ENCODE results near the gene WRAP73.
"Not testable (repeated sequence)": the region's sequence is repeated elsewhere in the genome, so short reads cannot be mapped to it uniquely, and the experiment has no call there.

WRAP73 gene

DNA sequence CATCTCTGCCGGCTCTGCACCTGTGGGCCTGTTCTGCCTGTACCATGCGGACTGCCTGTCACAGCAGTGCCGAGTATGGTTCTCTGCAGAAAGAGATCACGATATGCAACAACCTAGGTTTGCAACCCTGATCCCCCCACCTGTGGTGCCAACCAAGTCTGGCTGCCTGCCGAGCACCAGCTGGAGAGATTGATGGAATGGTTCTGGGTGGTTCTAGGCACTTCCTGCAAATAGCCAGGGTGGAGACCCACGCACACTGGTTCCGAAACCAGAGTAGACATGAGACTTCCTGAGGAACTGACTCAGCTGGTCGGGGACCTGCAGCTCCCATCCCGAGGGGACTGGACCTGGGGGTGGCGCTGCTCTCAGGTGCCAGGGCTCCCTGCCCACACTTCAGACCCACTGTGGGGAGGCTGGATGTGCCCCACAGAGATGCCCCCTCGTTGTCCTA, 19.7 kb downstream of the WRAP73 start:
- no peak for DNase-seq (ENCODE audit: low spot score)

DNA sequence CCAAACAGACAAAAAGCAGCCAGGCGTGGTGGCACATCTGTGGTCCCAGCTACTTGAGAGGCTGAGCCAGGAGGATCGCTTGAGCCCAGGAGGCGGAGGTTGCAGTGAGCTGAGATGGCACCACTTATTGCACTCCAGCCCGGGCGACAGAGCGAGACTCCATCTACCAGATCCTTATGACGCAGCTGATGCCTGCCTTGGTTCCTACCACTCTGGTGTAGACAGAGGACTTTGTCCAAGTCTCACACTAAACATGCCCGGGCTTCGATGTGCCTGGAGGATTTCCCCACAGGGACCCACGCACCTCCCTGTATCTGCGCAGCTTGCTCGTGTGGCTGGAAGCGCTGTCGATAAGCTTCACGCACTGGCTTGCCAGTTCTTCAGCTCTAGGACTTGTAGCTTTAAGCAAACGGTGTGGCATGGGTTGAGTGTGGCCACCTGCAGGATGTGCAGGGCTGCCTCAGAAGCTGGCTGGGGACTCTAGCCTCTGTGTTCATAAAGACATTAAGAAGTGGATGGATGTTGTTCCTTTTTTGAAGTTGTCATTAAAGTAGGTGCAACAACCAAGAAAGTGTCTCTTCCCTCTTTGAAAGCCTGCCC, 20.2 kb downstream of the WRAP73 start:
- DNase-seq (ENCODE audit: low spot score) = no peak

DNA sequence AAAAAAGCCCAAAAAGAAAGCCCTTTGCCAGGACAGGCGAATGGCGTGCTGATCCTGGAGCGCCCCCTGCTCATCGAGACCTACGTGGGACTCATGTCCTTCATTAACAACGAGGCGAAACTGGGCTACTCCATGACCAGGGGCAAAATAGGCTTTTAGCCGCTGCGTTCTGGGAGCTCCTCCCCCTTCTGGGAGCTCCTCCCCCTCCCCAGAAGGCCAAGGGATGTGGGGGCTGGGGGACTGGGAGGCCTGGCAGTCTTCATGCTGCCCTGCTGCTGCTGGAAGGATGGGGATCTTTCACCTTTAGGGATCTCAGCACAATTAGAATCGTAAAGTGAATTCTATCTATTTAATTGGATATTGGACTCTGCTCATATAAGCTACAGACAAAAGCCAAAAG, 21.5 kb downstream of the WRAP73 start:
- no peak for DNase-seq (ENCODE audit: low spot score)

DNA sequence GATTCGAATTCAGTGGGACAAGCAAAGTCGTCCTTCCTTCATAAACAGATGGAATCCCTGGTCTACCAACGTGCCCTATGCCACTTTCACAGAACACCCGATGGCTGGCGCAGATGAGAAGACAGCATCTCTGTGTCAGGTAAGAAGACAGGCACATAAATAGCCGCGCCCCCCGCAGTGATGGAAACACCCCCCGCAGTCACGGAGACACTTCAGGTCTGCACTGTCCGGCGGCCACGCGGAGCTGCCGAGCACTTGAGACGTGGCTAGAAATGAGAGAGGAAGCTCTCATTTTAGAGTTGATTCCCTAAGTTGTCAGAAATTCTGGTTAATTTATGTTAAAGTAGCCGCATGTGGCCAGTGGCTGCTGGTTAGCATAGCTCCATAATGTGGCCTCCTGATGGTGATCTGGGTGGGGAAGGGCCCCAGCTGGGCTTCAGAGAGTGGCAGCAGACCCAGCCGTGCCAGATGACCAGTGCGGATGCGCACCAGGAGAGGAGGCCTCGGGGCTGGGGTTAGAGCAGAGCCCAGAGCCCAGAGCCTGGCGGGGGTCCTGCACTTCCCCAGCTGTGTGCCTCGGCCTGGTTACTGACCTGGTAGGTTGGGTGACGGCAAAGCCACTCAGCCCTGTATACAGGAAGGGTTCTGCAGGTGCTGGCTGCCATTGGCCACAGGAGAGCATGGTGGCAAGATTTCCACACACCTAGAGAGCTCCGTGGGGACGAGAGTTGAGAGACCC, 22.2 kb downstream of the WRAP73 start:
- no peak for DNase-seq (ENCODE audit: low spot score)

DNA sequence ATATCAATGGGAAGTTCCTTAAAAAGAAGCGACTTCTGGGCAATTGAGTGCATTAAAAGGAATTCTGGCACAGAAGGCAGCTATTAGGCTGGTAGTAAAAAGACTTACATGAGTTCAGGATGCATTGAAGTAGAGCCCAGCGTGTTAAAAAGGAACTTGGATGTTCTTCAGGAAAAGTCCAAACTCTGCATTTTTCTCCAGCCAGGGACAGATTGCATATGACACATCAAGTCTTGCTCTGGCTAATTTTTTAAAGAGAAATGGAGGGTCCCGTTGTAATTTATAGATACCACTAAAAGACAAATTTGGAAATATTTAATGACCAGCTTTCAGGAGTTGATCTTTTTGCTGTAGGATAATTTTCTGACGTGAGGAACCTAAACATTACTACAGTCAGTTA, 23.9 kb downstream of the WRAP73 start:
- no peak for DNase-seq (ENCODE audit: low spot score)

DNA sequence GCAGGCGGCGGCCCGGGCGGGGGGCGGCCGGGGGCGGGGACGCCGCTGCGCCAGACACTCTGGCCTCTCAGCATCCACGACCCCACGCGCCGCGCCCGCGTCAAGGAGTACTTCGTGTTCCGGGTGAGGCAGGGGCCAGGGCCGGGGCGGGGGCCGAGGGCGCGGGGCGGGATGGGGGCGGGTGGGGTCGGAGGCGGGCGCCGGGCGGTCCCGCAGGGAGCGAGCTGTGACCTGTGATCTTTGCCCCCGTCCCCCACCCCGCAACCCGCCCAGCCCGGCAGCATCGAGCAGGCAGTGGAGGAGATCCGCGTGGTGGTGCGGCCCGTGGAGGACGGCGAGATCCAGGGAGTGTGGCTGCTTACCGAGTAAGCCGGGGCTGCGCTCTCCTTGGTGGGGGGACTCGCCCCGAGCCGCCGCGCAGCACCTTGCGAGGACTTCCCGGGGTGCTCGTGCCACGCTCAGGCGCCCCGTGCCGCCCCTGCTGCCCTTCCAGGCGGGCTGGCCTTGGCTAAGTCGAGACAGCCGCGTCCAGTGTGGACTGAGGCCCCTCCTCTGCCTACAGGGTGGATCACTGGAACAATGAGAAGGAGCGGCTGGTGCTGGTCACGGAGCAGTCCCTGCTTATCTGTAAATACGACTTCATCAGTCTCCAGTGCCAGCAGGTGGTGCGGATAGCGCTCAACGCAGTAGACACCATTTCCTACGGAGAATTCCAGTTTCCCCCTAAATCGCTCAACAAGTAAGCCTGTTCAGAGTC, 24.6 kb downstream of the WRAP73 start:
- peak; percentile 26 for DNase-seq (ENCODE audit: low spot score)

DNA sequence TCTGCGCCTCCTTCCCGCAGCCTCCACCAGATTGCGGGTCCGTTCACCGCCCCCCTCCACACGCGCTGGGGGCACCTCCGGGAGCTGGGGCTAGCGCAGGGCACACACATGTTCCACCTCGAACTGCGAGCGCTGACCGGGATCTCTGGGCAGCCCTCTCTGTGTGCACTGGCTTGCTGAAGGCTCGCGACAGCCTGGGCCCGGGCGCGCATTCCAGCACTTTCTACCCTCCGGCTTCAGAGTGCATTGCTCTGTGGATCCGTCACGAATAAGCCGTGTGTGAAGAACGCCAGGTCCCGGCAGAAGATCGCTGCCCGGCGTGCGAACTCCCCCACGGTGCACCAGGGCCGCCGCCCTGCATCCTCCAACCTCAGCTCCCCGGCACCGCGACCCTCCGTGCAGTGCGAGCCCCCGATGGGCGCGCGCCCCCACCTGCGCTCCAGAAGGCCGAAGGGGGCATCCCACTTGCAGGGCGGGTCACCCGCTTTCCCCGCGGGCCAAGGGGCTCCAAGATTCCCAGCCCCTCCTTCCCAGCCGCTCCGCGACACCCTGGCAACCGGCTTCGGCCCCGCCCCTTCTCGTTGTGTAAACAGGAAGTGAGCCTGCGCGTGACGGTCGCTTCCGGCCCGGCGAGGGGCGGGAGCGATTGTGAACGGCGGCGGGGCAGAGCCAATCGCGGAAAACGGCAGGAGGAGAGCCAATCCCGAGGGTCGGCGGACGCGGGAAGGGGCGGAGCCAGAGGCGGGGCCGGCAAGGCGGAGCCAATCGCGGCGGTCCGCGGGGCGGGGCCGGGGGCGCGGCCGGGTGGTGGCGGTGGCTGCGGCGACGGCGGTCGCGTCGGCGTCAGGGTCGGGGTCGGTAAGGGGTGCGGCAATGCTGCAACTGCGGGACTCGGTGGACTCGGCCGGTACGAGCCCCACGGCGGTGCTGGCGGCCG, 25.4 kb downstream of the WRAP73 start, which contains the start of gene TPRG1L:
TSS of gene TPRG1L (plus strand) at position 816 of the 937 bp plus-strand sequence. CDS start at position 874, 58 bp downstream.
- peak; percentile 94 for DNase-seq (ENCODE audit: low spot score)

DNA sequence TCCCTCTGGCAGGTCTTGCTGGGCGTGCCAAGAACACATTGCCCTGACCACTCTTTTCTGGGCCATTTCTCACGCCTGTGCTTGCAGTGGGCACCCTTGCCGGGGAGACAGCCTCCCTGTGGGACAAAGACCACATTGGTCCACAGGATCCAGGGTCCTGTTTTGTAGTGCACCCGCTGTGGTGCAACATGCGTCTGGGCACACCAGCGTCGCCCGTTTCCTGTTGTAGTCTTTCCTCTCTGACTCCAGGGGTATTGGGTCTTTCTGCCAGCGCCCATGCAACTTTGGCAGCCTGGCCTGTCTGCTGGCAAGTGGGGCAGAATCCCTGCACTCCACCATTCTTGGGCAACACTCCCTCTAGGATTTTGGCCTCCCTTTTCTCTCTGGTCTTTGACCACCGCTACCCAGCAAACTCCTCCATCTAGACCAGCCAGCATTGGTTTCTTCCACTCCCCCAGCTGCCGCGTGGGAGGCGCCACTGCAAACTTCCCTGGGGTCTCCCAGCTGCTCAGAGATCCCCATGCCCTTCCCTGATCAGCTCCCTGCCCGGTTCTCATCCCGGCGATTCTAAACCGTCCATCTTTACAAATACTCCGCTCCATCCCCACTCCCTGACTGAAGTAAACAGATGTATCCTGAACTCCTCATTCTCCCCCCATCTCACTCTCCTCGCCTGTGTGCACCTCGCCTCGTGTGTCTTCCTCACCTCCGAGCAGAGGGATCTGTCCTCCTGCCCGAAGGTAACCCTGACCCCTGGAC, 26.3 kb downstream of the WRAP73 start:
- DNase-seq (ENCODE audit: low spot score) = no peak

DNA sequence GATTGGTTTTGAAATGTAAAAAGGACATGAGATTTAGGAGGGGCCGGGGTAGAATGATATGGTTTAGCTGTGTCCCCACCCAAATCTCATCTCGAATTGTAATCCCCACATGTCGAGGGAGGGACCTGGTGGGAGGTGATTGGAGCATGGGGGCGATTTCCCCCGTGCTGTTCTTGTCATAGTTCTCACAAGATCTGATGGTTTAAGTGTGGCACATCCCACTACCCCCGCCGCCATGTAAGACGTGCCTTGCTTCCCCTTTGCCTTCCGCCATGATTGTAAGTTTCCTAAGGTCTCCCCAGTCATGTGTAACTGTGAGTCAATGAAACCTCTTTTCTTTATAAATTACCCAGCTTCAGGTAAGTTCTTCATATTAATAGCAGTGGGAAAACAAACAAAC, 27.8 kb downstream of the WRAP73 start:
- not testable (repeated sequence) for DNase-seq (ENCODE audit: low spot score)

DNA sequence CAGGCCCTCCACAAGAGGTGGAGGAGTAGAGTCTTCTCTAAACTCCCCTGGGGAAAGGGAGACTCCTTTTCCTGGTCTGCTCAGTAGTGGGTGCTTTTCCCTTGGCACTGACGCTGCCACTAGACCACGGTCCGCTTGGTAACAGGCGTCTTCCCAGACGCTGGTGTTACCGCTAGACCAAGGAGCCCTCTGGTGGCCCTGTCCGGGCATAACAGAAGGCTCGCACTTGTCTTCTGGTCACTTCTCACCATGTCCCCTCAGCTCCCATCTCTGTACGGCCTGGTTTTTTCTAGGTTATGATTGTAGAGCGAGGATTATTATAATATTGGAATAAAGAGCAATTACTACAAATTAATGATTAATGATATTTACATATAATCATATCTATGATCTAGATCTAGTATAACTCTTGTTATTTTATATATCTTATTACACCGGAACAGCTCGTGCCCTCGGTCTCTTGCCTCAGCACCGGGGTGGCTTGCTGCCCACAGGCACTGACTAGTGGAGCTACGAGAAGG, 28.7 kb downstream of the WRAP73 start:
- peak; percentile 23 for DNase-seq (ENCODE audit: low spot score)

DNA sequence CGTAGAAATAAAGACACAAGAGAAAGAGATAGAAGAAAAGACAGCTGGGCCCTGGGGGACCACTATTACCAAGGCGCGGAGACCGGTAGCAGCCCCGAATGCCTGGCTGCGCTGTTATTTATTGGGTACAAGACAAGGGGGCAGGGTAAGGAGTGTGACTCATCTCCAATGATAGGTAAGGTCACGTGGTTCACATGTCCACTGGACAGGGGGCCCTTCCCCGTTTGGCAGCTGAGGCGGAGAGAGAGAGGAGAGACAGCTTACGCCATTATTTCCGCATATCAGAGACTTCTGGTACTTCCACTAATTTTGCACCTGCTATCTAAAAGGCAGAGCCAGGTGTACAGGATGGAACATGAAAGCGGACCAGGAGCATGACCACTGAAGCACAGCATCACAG, 29.2 kb downstream of the WRAP73 start:
- DNase-seq (ENCODE audit: low spot score) = no peak

DNA sequence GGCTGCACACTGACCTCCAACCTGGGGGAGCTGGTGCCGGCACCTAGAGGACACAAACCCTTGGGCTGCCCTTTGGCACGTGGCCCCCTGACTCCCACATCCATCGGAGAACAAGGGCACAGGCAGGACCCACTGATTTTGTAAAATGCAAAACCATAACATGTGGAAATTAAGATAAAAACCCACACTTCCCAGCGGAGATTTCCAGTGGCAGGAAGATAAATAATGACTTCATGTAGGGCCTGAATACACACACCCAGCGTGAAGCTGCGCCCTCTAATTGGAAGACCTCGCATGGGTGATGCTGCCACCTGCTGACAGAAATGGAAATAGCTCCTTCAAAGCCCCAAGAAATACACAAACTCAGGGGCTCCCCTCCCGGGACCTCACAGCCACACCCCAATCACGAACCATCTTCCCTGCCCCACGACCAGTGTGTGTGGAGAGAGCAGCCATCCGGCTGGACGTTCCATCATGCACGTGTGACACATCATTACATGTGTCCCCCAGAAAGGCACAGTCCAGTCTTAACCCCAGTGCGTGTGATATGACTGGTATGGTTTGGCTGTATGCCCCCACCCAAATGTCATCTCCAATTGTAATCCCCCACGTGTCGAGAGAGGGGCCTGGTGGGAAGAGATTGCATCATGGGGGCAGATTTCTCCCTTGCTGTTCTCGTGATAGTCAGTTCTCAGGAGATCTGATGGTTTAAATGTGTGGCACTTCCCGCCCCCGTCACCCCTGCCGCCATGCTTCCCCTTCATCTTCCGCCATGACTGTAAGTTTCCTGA, 30.8 kb downstream of the WRAP73 start:
- DNase-seq (ENCODE audit: low spot score) = peak; percentile 66

DNA sequence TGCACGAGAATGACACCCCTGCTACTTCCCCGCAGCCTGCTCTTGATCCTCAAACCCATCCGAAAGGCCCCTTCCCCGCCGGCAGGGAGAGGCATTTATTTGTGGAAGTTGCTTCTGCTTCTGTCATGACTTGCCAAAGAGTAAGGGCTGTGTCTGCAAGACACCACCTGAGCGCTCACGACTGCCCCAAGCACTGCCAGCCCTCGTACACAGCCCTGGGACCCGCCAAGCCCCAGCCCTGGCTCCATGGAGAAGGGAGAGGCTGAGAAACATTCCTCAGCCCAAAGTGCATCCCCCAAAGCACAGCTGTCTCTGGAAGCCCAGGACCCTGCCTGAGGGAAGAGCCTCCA, 31.4 kb downstream of the WRAP73 start:
- DNase-seq (ENCODE audit: low spot score) = no peak

DNA sequence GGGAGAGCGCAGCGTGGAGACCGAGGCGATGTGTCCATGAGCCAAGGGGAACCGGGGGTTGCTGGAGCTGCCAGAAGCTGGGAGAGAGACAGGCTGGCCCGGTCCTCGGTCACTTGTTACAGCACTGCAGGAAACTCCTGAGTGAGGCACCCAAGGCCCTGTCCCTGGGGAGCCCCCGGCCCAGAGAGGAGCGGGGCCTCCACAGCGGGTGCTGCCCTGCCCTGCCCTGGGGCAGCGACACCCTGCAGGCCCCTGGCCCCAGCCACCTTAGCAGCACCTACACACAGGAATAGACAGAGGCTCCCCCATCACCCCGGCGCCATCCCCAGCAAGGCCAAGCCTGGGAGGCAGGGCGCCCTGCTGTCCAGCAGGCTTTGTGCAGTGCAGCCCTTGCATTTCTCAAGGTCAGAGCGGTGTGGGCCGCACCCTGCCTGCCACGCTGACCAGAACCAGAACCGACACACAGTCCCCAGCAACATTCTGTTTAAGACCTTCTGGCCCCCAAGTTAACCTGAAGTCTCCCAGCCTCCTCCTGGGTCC, 32.0 kb downstream of the WRAP73 start:
- DNase-seq (ENCODE audit: low spot score) = no peak

DNA sequence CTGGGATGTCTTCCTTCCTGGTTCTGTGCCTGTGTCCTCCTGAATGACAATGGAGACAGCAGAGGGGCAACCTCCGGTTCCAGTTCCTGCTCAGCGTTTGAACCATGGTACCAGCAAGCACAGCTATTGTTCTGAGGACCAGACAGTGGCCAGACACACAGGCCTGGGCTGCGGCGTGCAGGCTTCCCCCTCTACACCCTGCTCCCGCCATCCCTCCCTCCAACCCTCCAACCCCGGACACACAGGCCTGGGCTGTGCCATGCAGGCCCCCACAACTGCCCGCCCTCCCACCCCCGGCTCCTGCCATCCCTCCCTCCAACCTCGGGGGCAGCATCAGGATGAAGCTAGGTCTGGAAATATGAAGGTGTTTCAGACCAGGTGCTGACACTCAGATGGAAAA, 33.0 kb downstream of the WRAP73 start:
- no peak for DNase-seq (ENCODE audit: low spot score)

DNA sequence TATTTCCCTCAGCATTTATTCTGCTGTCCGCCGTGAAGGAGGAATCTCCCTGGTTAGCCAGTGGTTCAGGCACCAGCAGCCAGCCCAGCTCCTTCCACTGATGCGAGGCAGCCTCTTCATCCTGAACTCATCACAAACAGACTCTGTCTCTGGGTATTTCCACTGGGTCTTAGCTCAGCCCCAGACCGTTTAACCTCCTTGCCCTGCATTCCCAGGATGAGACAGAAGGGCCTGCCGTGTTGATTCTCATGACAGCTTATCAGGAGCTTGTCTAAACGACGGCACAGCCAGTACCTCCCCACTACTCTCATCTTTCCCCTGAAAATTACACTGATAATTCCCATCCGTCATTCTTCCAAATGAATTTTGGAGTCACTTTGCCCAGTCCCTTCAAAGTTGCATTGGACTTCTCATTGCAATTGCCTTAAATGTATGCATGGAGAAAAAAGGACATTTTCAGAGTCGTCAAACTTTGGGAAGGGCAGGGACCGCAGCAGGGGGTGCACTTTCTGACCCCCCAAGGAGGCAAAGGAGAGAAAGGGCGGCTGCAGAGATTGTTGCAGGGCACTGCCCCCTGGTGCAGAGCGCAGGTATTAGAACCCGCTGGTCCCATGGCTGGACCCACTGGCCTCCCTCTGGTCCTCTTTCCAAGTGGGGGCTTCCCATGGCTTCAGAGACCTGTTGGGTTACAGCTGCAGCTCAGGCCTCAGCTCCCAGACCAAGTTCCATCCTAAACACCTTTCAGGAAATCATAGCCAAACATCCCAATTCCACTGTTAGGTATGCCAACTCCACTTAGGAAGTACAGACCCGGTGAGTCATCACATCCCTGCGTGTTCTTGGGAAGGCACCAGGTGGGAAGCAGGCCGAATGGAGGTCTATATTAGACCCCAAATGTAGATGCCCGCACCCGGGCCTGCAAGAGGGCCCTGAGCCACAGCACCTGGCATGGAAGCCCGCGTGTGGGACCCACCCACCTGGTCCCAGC, 34.9 kb downstream of the WRAP73 start:
- no peak for DNase-seq (ENCODE audit: low spot score)

DNA sequence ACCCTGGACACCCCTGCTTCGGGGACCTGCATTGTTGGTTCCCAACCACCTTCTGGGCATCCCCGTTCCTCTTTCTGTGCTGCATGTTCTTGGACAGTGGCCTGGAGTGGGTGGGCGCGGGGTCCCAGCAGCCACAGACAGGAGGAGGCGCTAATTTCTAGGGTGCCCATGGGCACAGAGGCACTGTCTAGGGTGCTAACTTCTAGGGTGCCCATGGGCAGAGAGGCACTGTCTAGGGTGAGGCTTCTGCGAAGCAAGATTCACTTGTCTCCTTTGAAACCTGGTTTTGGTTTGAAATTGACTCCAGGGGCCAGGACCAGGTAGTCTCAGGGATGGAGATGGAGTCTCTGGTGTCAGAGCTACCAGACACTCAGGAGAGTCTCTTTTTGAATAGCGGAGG, 37.8 kb downstream of the WRAP73 start:
- no peak for DNase-seq (ENCODE audit: low spot score)

DNA sequence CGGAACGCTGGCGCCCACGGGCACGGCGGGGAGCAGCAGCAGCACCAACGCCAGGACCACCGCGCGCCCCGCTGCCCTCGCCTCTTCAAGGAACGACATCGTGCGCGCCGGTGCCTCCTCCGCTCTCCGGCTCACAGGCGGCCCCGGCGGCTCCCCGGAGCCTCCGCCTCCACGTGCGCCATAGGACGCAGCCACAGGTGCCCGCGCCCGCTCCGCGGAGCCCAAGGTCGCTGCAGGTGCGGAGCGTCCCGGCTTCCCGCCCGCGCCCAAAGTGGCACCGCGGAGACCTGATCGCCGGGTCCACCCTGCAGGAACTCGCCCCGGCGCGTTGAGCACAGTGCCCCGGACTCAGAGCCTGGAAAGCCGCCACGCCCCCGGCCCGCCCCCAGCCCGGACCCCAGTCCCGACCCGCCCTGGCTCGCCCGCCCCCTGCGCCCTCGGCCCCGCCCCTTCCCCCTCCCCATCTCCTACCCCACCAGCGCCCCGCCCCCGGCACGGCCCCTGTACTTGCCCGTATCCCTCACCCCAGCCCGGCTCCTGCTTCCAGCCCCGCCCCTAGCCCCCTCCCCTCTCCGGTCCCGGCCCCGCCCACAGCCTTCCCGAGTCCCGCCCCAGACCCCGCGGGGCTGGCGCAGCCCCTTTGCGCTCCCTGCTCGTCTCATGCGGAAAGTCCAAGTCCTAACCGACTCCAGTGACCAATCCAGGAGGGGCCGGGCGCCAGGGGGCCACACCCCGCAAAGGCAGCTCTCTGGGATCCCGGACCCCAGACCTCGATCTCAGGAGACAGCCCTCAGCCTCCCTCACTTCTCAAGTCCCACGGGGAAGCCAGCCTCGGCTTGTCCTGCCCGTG, 38.5 kb downstream of the WRAP73 start, which contains the start of gene MEGF6:
TSS of gene MEGF6 (minus strand) at position 339 of the 850 bp plus-strand sequence. CDS start at position 99, 240 bp downstream.
- DNase-seq (ENCODE audit: low spot score) = no peak
